Immature natural killer cell (primary cell): ENCODE measurements around the gene SLC25A53. TPM values are rescaled to one million over a fixed set of nuclear protein-coding genes. Genes with fewer than 3 reads are reported as not detected.
"Not testable (repeated sequence)": the region's sequence is repeated elsewhere in the genome, so short reads cannot be mapped to it uniquely, and the experiment has no call there.

Experiments
- DNase-seq, 3 donors: peaks; one replicate each; pipeline ENCODE4 v3.0.0; 2022; ENCODE audit warnings: mixed read lengths in 1 of 3
- H3K27ac Mint-ChIP-seq, 6 donors: one replicate each; pipeline ENCODE4 v1.8.0; 2020; ENCODE audit warnings: mixed read lengths in 6 of 6, mild to moderate bottlenecking in 5 of 6, inconsistent platforms in 4 of 6, moderate library complexity in 3 of 6
- H3K27me3 Mint-ChIP-seq, 3 donors: one replicate each; pipeline ENCODE4 v1.8.0; 2020 to 2021; ENCODE audit warnings: low read depth in 3 of 3, mild to moderate bottlenecking in 3 of 3, mixed read lengths in 3 of 3, moderate library complexity in 3 of 3, inconsistent platforms in 1 of 3
- H3K36me3 Mint-ChIP-seq, 3 donors: one replicate each; pipeline ENCODE4 v1.8.0; 2020; ENCODE audit warnings: mixed read lengths in 3 of 3, inconsistent platforms in 2 of 3, mild to moderate bottlenecking in 2 of 3
- H3K4me1 Mint-ChIP-seq, 2 donors: one replicate each; pipeline ENCODE4 v1.8.0; 2020; ENCODE audit warnings: inconsistent platforms in 2 of 2, mild to moderate bottlenecking in 2 of 2, mixed read lengths in 2 of 2, moderate library complexity in 1 of 2
- H3K4me3 Mint-ChIP-seq, 5 donors: one replicate each; pipeline ENCODE4 v1.8.0; 2020; ENCODE audit warnings: mild to moderate bottlenecking in 5 of 5, mixed read lengths in 5 of 5, inconsistent platforms in 3 of 5, moderate library complexity in 3 of 5
- H3K9me3 Mint-ChIP-seq, 6 donors: one replicate each; pipeline ENCODE4 v1.8.0; 2020; ENCODE audit warnings: mild to moderate bottlenecking in 6 of 6, mixed read lengths in 6 of 6, inconsistent platforms in 4 of 6, moderate library complexity in 3 of 6
- polyA plus RNA-seq, 3 donors: library from polyadenylated mRNA; unstranded; fragments of 300-500 nt; fragmentation: Illumina TruSeq; gene quantifications; one replicate each; pipeline ENCODE4 v1.2.3, GENCODE V29; 2021

The SLC25A53 gene
- polyA plus RNA-seq, 3 donors from 2014 or later, result 9.9 to 14.9 (median 13.9) TPM

GRCh38 chrX:104113222-104113965, 43.4 kb downstream of the SLC25A53 start:
- Mint-ChIP-seq H3K4me1 (peaks cover 50 to 52% of the 10 kb centered on the region in 2 donors), H3K9me3 (no peaks in the 10 kb centered on the region), H3K27me3 (peaks cover 1 to 11% (median 2%) of the 10 kb centered on the region in 3 donors), H3K36me3 (no peaks in the 10 kb centered on the region), H3K4me3 (peak overlapping the region; percentile 83 to 91 (median 90)), H3K27ac (peak overlapping the region; percentile 68 to 96 (median 84))
- DNase-seq, result peak; percentile 40 to 49 (median 43)

GRCh38 chrX:104112326-104112951, 44.4 kb downstream of the SLC25A53 start, which contains the start of gene ZCCHC18:
ZCCHC18 (plus strand) TSS chrX:104112523; CDS start chrX:104114112, 1,589 bp downstream.
- Mint-ChIP-seq H3K27ac (peak within 1 kb of the TSS; percentile 82 to 96 (median 88)), H3K27me3 (peaks cover 2 to 9% (median 2%) of the 10 kb centered on the region in 3 donors), H3K36me3 (no peaks in the 10 kb centered on the region), H3K4me1 (peaks cover 59 to 61% of the 10 kb centered on the region in 2 donors), H3K4me3 (peak within 1 kb of the TSS; percentile 83 to 91 (median 90)), H3K9me3 (no peaks in the 10 kb centered on the region)
- peak; percentile 54 to 60 (median 57) for DNase-seq

- peak overlapping the region; percentile 82 to 96 (median 87) for H3K27ac Mint-ChIP-seq
- H3K9me3 Mint-ChIP-seq, H3K27me3 Mint-ChIP-seq, H3K36me3 Mint-ChIP-seq: not testable (repeated sequence)
- H3K4me1 Mint-ChIP-seq, result peaks cover 64 to 68% of the 10 kb centered on the region in 2 donors
- H3K4me3 Mint-ChIP-seq, result peak overlapping the region; percentile 83 to 91 (median 90)
- DNase-seq, result peak; percentile 55 to 66 (median 60)
Observed at GRCh38 chrX:104110491-104111240, 46.1 kb downstream of the SLC25A53 start.

GRCh38 chrX:104108955-104109354, 47.9 kb downstream of the SLC25A53 start:
- H3K27me3 Mint-ChIP-seq, result peaks cover 2 to 9% (median 3%) of the 10 kb centered on the region in 3 donors
- H3K27ac Mint-ChIP-seq, result peak overlapping the region; percentile 36 to 86 (median 82)
- H3K4me3 Mint-ChIP-seq, result peak overlapping the region; percentile 9 to 90 (median 77)
- no peaks in the 10 kb centered on the region for H3K36me3 Mint-ChIP-seq
- no peaks in the 10 kb centered on the region for H3K9me3 Mint-ChIP-seq
- DNase-seq, result peak; percentile 44 to 46 (median 44)
- H3K4me1 Mint-ChIP-seq, result peaks cover 56 to 64% of the 10 kb centered on the region in 2 donors

- no peak for DNase-seq
- no peaks in the 10 kb centered on the region for H3K9me3 Mint-ChIP-seq
- peaks cover 0 to 3% (median 0%) of the 10 kb centered on the region in 3 donors for H3K27me3 Mint-ChIP-seq
- no peak overlapping the region for H3K4me3 Mint-ChIP-seq
- peaks cover 0 to 7% (median 0%) of the 10 kb centered on the region in 3 donors for H3K36me3 Mint-ChIP-seq
- H3K4me1 Mint-ChIP-seq, result peaks cover 34 to 41% of the 10 kb centered on the region in 2 donors
- H3K27ac Mint-ChIP-seq, result peak overlapping the region in 2 of 6 donors; percentile 55 to 62
Observed at GRCh38 chrX:104105330-104106262, 51.2 kb downstream of the SLC25A53 start.

GRCh38 chrX:104104676-104105075, 52.1 kb downstream of the SLC25A53 start:
- Mint-ChIP-seq H3K4me1 (peaks cover 25 to 31% of the 10 kb centered on the region in 2 donors), H3K4me3 (no peak overlapping the region), H3K27ac (peak overlapping the region in 1 of 6 donors; percentile 10), H3K27me3 (peaks cover 0 to 3% (median 0%) of the 10 kb centered on the region in 3 donors), H3K9me3 (no peaks in the 10 kb centered on the region), H3K36me3 (peaks cover 0 to 7% (median 0%) of the 10 kb centered on the region in 3 donors)
- DNase-seq, result no peak

- H3K9me3 Mint-ChIP-seq, result no peaks in the 10 kb centered on the region
Observed at GRCh38 chrX:104098919-104099318, 57.9 kb downstream of the SLC25A53 start.

GRCh38 chrX:104098151-104098808, 58.5 kb downstream of the SLC25A53 start:
- Mint-ChIP-seq H3K27ac (peak overlapping the region in 1 of 6 donors; percentile 18), H3K4me1 (peaks cover 3 to 5% of the 10 kb centered on the region in 2 donors), H3K9me3 (no peaks in the 10 kb centered on the region), H3K27me3 (peaks cover 0 to 8% (median 3%) of the 10 kb centered on the region in 3 donors), H3K4me3 (peak overlapping the region in 1 of 5 donors; percentile 10), H3K36me3 (peaks cover 0 to 7% (median 0%) of the 10 kb centered on the region in 3 donors)
- DNase-seq, result peak; percentile 59 to 64 (median 64)

More at GRCh38 chrX:104098919-104099318, 57.9 kb downstream of the SLC25A53 start:
- Mint-ChIP-seq H3K36me3 (peaks cover 0 to 7% (median 0%) of the 10 kb centered on the region in 3 donors), H3K4me1 (peaks cover 3 to 5% of the 10 kb centered on the region in 2 donors), H3K4me3 (no peak overlapping the region), H3K27me3 (peaks cover 0 to 8% (median 3%) of the 10 kb centered on the region in 3 donors), H3K27ac (peak overlapping the region in 1 of 6 donors; percentile 25)
- DNase-seq, result no peak

- Mint-ChIP-seq H3K4me1 (no peaks in the 10 kb centered on the region), H3K27me3 (peaks cover 0 to 8% (median 5%) of the 10 kb centered on the region in 3 donors), H3K36me3 (no peaks in the 10 kb centered on the region), H3K4me3 (no peak overlapping the region), H3K27ac (no peak overlapping the region), H3K9me3 (no peaks in the 10 kb centered on the region)
- DNase-seq, result no peak
Observed at GRCh38 chrX:104085919-104086318, 70.9 kb downstream of the SLC25A53 start.

- Mint-ChIP-seq H3K4me3 (no peak overlapping the region), H3K9me3 (no peaks in the 10 kb centered on the region), H3K4me1 (no peaks in the 10 kb centered on the region), H3K36me3 (no peaks in the 10 kb centered on the region), H3K27ac (no peak overlapping the region), H3K27me3 (peaks cover 0 to 8% (median 5%) of the 10 kb centered on the region in 3 donors)
- DNase-seq, result no peak
Observed at GRCh38 chrX:104085477-104085876, 71.3 kb downstream of the SLC25A53 start.

GRCh38 chrX:104084534-104085277, 72.1 kb downstream of the SLC25A53 start:
- Mint-ChIP-seq H3K9me3 (no peaks in the 10 kb centered on the region), H3K36me3 (no peaks in the 10 kb centered on the region), H3K27me3 (peaks cover 0 to 8% (median 5%) of the 10 kb centered on the region in 3 donors), H3K4me3 (no peak overlapping the region), H3K27ac (no peak overlapping the region), H3K4me1 (no peaks in the 10 kb centered on the region)
- DNase-seq, result no peak

- Mint-ChIP-seq H3K36me3 (no peaks in the 10 kb centered on the region), H3K27me3 (peaks cover 0 to 8% (median 5%) of the 10 kb centered on the region in 3 donors)
Observed at GRCh38 chrX:104084063-104084462, 72.7 kb downstream of the SLC25A53 start.

More at GRCh38 chrX:104084063-104084462, 72.7 kb downstream of the SLC25A53 start:
- Mint-ChIP-seq H3K4me1 (no peaks in the 10 kb centered on the region), H3K4me3 (no peak overlapping the region), H3K27ac (no peak overlapping the region), H3K9me3 (no peaks in the 10 kb centered on the region)
- no peak for DNase-seq
